ENCODE measurements around the gene XRCC3. TPM values are rescaled to one million over a fixed set of nuclear protein-coding genes. Genes with fewer than 3 reads are reported as not detected.

The XRCC3 gene
- 6.3 and 8.9 TPM in 2 replicates for total RNA-seq

GRCh38 chr14:103715052-103716000 is at the start of gene XRCC3, which contains the start of gene ZFYVE21:
XRCC3 (minus strand) TSS chr14:103715451; CDS start chr14:103711087, 4,364 bp downstream.
ZFYVE21 (plus strand) TSS chr14:103715810; CDS start chr14:103715842, 32 bp downstream.
- peak; percentile 100 for DNase-seq (ENCODE audit: low read depth in 2 of 2)

- DNase-seq (ENCODE audit: low read depth in 2 of 2) = no peak
Measured at GRCh38 chr14:103763730-103764488, 48.7 kb upstream of the XRCC3 start.

GRCh38 chr14:103762541-103762940 is 47.3 kb upstream of the XRCC3 start:
- DNase-seq (ENCODE audit: low read depth in 2 of 2) = peak in 1 of 2 donors; percentile 22

- DNase-seq (ENCODE audit: low read depth in 2 of 2) = no peak
Measured at GRCh38 chr14:103762036-103762435, 46.8 kb upstream of the XRCC3 start.

GRCh38 chr14:103758059-103758776 is 43.0 kb upstream of the XRCC3 start:
- no peak for DNase-seq (ENCODE audit: low read depth in 2 of 2)

- peak; percentile 26 to 54 for DNase-seq (ENCODE audit: low read depth in 2 of 2)
Measured at GRCh38 chr14:103755060-103755459, 39.8 kb upstream of the XRCC3 start.

GRCh38 chr14:103753774-103754173 is 38.5 kb upstream of the XRCC3 start:
- no peak for DNase-seq (ENCODE audit: low read depth in 2 of 2)

GRCh38 chr14:103749860-103750259 is 34.6 kb upstream of the XRCC3 start:
- no peak for DNase-seq (ENCODE audit: low read depth in 2 of 2)

GRCh38 chr14:103749452-103749851 is 34.2 kb upstream of the XRCC3 start:
- DNase-seq (ENCODE audit: low read depth in 2 of 2) = peak; percentile 32 to 42

- no peak for DNase-seq (ENCODE audit: low read depth in 2 of 2)
Measured at GRCh38 chr14:103748534-103748857, 33.2 kb upstream of the XRCC3 start.

- DNase-seq (ENCODE audit: low read depth in 2 of 2) = no peak
Measured at GRCh38 chr14:103746701-103747100, 31.4 kb upstream of the XRCC3 start.

- DNase-seq (ENCODE audit: low read depth in 2 of 2) = no peak
Measured at GRCh38 chr14:103745424-103745823, 30.2 kb upstream of the XRCC3 start.

GRCh38 chr14:103744621-103745395 is 29.6 kb upstream of the XRCC3 start:
- no peak for DNase-seq (ENCODE audit: low read depth in 2 of 2)

- no peak for DNase-seq (ENCODE audit: low read depth in 2 of 2)
Measured at GRCh38 chr14:103743691-103744090, 28.4 kb upstream of the XRCC3 start.

GRCh38 chr14:103742499-103743255 is 27.4 kb upstream of the XRCC3 start:
- no peak for DNase-seq (ENCODE audit: low read depth in 2 of 2)

- no peak for DNase-seq (ENCODE audit: low read depth in 2 of 2)
Measured at GRCh38 chr14:103741876-103742275, 26.6 kb upstream of the XRCC3 start.

- DNase-seq (ENCODE audit: low read depth in 2 of 2) = peak in 1 of 2 donors; percentile 65
Measured at GRCh38 chr14:103740991-103741689, 25.9 kb upstream of the XRCC3 start.

- DNase-seq (ENCODE audit: low read depth in 2 of 2) = no peak
Measured at GRCh38 chr14:103739793-103740501, 24.7 kb upstream of the XRCC3 start.

GRCh38 chr14:103739466-103739792 is 24.2 kb upstream of the XRCC3 start:
- no peak for DNase-seq (ENCODE audit: low read depth in 2 of 2)

Measured in lung microvascular endothelial cell (primary cell).